ENCODE data around the gene ST3GAL2. TPM values are rescaled to one million over a fixed set of nuclear protein-coding genes. Genes with fewer than 3 reads are reported as not detected.
"Not testable (repeated sequence)": the region's sequence is repeated elsewhere in the genome, so short reads cannot be mapped to it uniquely, and the experiment has no call there.

ST3GAL2 gene
- total RNA-seq, 1 donor from 2014 or later: 67.6 TPM

DNA sequence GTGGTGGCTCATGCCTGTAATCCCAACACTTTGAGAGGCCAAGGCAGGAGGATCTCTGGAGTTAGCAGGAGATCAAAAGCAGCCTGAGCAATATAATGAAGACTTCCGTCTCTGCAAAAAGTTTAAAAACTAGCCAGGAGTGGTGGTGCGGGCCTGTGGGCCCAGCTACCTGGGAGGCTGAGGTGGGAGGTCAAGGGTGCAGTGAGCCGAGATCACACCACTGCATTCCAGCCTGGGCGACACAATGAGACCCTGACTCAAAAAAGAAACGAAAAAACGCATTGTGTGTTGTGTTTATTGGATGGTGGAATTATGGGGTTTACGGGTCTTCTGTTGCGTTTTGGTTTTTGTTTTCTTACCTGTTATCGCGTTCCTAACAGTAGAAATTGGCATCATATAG lies 93.1 kb downstream of the ST3GAL2 start:
- Mint-ChIP-seq H3K4me3 (ENCODE audit: unreplicated experiment) (peak overlapping the region; percentile 96), H3K4me1 (ENCODE audit: unreplicated experiment) (peaks cover 26% of the 10 kb centered on the region), H3K36me3 (ENCODE audit: unreplicated experiment) (peaks cover 3% of the 10 kb centered on the region), H3K27me3 (ENCODE audit: unreplicated experiment) (no peaks in the 10 kb centered on the region), H3K27ac (ENCODE audit: unreplicated experiment) (peak overlapping the region; percentile 99), H3K9me3 (ENCODE audit: unreplicated experiment) (no peaks in the 10 kb centered on the region)
- no peak for DNase-seq (ENCODE audit: extremely low spot score, unreplicated experiment)
- no peak for TF ChIP-seq CTCF (IDR thresholded peaks at IDR 0.05)

GRCh38 chr16:70342016-70342415 lies 96.9 kb downstream of the ST3GAL2 start:
- TF ChIP-seq CTCF (IDR thresholded peaks at IDR 0.05): no peak
- Mint-ChIP-seq H3K36me3 (ENCODE audit: unreplicated experiment) (no peaks in the 10 kb centered on the region), H3K4me3 (ENCODE audit: unreplicated experiment) (no peak overlapping the region), H3K27ac (ENCODE audit: unreplicated experiment) (no peak overlapping the region), H3K9me3 (ENCODE audit: unreplicated experiment) (no peaks in the 10 kb centered on the region), H3K4me1 (ENCODE audit: unreplicated experiment) (peaks cover 14% of the 10 kb centered on the region), H3K27me3 (ENCODE audit: unreplicated experiment) (no peaks in the 10 kb centered on the region)
- no peak for DNase-seq (ENCODE audit: extremely low spot score, unreplicated experiment)

- Mint-ChIP-seq H3K27me3 (ENCODE audit: unreplicated experiment) (no peaks in the 10 kb centered on the region), H3K4me3 (ENCODE audit: unreplicated experiment) (no peak overlapping the region), H3K27ac (ENCODE audit: unreplicated experiment) (no peak overlapping the region)
Observed at GRCh38 chr16:70341600-70341999, 97.3 kb downstream of the ST3GAL2 start.

DNA sequence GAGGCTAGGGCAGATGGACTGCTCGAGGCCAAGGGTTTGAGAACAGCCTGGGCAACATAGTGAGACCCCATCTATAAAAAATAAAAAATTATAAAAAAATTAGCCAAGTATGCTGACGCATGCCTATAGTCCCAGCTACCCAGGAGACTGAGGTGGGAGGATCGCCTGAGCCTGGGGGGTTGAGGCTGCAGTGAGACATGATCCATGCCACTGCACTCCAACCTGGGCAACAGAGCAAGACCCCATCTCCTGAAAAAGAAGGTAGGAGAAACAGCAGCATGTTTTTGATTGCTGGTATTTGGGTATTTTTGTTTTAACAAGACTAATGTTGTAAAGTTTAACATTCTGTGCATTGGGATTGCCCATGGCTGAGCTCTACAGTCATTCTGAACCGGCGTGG lies 101.1 kb downstream of the ST3GAL2 start:
- Mint-ChIP-seq H3K9me3 (ENCODE audit: unreplicated experiment) (no peaks in the 10 kb centered on the region), H3K36me3 (ENCODE audit: unreplicated experiment) (peaks cover 14% of the 10 kb centered on the region), H3K27ac (ENCODE audit: unreplicated experiment) (no peak overlapping the region), H3K27me3 (ENCODE audit: unreplicated experiment) (no peaks in the 10 kb centered on the region), H3K4me3 (ENCODE audit: unreplicated experiment) (no peak overlapping the region), H3K4me1 (ENCODE audit: unreplicated experiment) (peaks cover 2% of the 10 kb centered on the region)
- TF ChIP-seq CTCF (IDR thresholded peaks at IDR 0.05): no peak
- no peak for DNase-seq (ENCODE audit: extremely low spot score, unreplicated experiment)

More at GRCh38 chr16:70341600-70341999, 97.3 kb downstream of the ST3GAL2 start:
- Mint-ChIP-seq H3K4me1 (ENCODE audit: unreplicated experiment) (peaks cover 10% of the 10 kb centered on the region), H3K9me3 (ENCODE audit: unreplicated experiment) (no peaks in the 10 kb centered on the region), H3K36me3 (ENCODE audit: unreplicated experiment) (no peaks in the 10 kb centered on the region)
- DNase-seq (ENCODE audit: extremely low spot score, unreplicated experiment): no peak
- no peak for TF ChIP-seq CTCF (IDR thresholded peaks at IDR 0.05)

GRCh38 chr16:70332728-70333127 lies 106.2 kb downstream of the ST3GAL2 start:
- not testable (repeated sequence) for H3K4me1 Mint-ChIP-seq (ENCODE audit: unreplicated experiment); H3K27ac Mint-ChIP-seq (ENCODE audit: unreplicated experiment)

More at GRCh38 chr16:70332728-70333127, 106.2 kb downstream of the ST3GAL2 start:
- peaks cover 32% of the 10 kb centered on the region for H3K36me3 Mint-ChIP-seq (ENCODE audit: unreplicated experiment)
- H3K27me3 Mint-ChIP-seq (ENCODE audit: unreplicated experiment); DNase-seq (ENCODE audit: extremely low spot score, unreplicated experiment); H3K4me3 Mint-ChIP-seq (ENCODE audit: unreplicated experiment); H3K9me3 Mint-ChIP-seq (ENCODE audit: unreplicated experiment): not testable (repeated sequence)
